ENCODE measurements around the gene RNF144B. TPM values are rescaled to one million over a fixed set of nuclear protein-coding genes. Genes with fewer than 3 reads are reported as not detected.

The RNF144B gene
- total RNA-seq, 2 donors from 2014 or later: 19.0 to 20.0 TPM

Other genes with a start within 250 kb of the RNF144B start
- gene TPMT, start 232.3 kb upstream of the RNF144B start, total RNA-seq: 10 to 100 TPM; 15.2 TPM
- gene KDM1B, start 231.9 kb upstream of the RNF144B start, total RNA-seq: 10 to 100 TPM; 13.1 to 14.0 TPM
- 10 to 100 TPM; 72.9 to 87.2 TPM for gene DEK, start 122.8 kb upstream of the RNF144B start, total RNA-seq